GM12872 (cell line): Measurements from ENCODE around the gene VCP.

ENCODE experiments used
- TF ChIP-seq, protein P1 (sequence below): IDR thresholded peaks from 3 replicates; pipeline ENCODE4 v1.5.1; 2011; ENCODE audit warnings: low read depth, mild to moderate bottlenecking, low read length, moderate library complexity; ENCODE audit not compliant: insufficient read depth

Gene VCP

GRCh38 chr9:35070823-35071813 is 1.3 kb downstream of the VCP start:
- TF ChIP-seq, protein P1, sequence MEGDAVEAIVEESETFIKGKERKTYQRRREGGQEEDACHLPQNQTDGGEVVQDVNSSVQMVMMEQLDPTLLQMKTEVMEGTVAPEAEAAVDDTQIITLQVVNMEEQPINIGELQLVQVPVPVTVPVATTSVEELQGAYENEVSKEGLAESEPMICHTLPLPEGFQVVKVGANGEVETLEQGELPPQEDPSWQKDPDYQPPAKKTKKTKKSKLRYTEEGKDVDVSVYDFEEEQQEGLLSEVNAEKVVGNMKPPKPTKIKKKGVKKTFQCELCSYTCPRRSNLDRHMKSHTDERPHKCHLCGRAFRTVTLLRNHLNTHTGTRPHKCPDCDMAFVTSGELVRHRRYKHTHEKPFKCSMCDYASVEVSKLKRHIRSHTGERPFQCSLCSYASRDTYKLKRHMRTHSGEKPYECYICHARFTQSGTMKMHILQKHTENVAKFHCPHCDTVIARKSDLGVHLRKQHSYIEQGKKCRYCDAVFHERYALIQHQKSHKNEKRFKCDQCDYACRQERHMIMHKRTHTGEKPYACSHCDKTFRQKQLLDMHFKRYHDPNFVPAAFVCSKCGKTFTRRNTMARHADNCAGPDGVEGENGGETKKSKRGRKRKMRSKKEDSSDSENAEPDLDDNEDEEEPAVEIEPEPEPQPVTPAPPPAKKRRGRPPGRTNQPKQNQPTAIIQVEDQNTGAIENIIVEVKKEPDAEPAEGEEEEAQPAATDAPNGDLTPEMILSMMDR = no peak

DNA sequence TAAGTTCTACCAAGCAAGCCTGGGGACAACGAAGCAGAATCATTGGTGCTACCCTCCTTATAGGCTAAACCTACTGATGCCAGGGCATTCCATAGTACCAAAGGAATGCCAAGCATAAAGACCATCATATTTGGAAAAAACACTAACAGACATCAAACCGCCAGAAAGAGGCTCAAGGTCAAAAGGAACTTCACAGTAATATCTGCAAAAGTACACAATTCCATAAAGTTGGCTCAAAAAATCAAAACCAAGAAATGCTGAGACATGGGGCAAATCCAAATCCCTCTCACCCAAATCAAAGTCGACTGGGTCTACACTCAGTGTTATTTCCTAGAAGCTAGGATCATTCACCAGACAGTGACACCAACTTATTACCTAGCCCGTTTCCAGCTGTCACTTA is 3.4 kb downstream of the VCP start:
- TF ChIP-seq, protein P1 = no peak

DNA sequence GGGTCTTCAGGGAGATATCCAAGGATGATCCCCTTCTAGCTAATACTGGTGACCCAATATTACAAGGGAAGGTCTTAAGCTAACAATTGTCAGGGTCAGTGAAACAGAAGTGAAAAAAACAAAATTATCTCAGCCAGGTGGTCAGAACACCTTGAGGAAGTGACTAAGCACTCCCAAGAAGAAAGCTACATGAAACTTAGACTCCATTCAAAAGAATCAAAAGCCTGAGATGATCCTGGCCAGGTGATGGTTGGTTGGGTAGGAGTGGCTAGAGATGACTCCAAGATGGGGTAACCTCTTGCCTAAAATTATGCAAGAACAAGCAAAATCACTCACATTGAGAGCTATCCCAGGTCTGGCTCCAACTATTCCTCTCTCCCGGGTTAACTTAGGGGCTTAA is 5.4 kb downstream of the VCP start:
- TF ChIP-seq, protein P1 = no peak

DNA sequence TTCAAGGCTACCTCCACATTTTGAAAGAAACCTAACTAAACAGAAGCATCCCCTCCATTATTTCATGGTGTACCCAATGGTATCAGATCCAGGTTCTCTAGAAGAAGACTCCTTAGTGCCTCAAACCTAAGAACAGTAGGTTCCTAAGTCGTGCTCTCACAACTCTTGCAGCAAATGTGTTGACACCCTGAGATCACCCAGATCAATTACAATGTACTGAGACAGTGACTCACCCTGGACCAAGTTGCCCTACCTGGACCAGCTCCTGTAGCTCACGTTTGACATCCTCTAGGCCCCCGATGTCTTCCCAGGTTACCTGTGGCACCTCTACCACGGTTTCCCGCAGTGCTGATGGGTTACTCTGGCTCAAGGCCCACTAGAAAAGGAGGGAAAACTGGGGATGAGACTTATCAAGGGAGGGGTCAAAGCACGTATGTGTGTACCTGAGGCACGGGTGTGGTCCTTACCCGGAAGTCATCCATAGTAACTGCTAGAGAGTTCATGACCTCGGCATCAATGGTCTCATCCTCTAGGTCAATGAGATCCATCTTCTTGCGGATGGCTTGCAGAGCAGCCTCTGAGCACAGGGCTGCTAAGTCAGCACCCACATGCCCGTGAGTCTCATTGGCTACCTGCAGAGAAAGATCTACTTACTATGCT is 11.7 kb downstream of the VCP start:
- TF ChIP-seq, protein P1 = no peak

DNA sequence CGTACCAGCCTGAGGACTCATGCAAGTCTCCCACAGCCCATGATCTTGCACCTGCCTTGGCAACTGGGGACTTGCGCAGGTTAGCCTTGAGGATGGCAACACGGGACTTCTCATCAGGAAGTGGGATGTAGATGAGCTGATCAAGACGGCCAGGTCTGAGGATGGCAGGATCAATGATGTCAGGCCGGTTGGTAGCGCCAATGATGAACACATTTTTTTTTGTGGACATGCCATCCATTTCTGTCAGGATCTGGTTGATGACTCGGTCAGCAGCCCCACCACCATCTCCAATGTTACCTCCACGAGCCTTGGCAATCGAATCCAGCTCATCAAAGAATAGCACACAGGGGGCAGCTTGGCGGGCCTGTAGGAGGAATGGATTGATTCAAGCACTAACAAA is 13.0 kb downstream of the VCP start:
- TF ChIP-seq, protein P1 = no peak

DNA sequence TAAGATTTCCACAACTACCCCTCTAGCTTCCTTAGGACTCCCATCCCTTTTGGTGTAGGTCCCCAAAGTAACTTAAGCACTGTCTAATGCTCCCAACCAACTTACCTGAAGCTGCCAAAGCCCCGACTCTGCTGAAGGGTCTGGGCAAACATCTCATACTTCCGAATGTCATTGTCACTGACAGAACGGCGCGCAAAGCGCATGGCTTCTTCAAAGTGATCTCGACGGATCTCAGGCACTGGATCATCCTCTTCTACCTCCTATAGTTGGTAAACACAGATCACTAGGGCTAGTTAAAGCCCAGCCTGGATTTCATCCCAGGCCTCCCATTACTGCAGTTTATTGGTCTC is 15.2 kb downstream of the VCP start:
- TF ChIP-seq, protein P1 = no peak

DNA sequence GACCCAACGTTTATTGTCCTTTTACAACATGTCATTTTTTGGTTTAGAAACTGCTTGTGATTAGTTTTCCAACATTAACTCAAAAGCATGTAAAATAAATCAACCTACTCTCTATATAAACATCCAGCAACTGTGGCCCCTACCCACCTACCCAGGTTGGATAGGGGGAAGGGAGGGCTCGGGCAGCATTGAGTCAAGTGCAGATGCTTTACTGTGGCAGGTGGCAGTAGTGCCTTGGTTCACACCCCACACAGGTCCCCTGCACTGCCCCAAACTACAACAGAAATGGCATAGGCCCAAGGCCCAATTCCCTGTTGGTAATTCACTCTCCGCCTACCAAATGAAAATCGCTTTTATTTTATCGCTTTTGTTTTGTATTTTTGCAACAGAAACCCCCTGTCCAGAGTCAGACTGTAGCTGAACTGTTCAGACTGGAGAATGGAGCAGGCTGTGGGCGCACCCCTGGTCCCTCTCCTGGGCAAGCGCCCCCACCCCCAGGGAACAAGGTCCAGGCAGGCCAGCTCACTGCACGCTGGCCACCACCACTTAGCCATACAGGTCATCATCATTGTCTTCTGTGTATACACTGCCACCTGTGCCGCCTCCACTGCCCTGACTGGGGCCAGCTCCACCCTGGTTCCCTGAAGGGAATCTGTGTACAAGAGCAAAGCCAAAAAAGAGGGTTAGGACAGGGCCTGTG is 15.7 kb downstream of the VCP start:
- TF ChIP-seq, protein P1 = no peak
